ENCODE results near the gene LHFPL5.

Gene LHFPL5

DNA sequence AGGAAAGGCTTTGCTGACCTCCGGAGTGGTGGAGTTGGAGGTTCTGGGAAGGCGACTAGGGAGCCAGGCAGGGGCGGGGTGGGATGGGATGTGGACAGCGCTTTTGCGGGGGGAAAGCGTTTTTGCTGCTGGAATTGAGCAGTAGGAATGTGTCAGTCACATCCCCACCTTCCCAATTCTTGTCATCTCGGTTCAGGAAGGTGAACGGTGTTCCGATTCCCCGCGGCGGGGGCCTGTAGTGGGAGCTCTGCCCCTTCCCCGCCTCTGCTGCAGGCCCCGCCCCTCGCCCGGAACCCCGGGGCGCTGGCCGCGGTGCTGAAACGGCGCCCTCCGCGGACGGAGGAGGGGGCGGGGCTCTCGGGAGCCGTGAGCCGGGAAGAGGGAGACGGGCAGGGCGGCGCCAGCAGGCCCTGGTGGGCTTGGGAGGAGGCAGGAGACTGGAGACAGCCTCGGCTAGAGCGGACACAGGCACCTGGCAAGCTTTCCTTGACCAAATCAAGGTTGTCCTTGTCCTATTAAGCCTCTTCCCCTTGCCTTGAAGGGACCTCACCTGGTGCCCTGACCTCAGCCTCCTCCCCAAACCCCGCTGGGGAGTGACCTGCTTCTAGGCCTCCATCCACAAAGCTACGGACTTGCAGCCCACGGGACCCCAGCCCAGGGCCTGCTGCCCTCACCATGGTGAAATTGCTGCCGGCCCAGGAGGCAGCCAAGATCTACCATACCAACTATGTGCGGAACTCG lies at the start of gene LHFPL5:
Gene LHFPL5, plus strand, starts transcription at position 357 of the 741 bp plus-strand sequence. Its CDS starts 319 bp downstream, at position 676.
- peak; percentile 46 for DNase-seq

DNA sequence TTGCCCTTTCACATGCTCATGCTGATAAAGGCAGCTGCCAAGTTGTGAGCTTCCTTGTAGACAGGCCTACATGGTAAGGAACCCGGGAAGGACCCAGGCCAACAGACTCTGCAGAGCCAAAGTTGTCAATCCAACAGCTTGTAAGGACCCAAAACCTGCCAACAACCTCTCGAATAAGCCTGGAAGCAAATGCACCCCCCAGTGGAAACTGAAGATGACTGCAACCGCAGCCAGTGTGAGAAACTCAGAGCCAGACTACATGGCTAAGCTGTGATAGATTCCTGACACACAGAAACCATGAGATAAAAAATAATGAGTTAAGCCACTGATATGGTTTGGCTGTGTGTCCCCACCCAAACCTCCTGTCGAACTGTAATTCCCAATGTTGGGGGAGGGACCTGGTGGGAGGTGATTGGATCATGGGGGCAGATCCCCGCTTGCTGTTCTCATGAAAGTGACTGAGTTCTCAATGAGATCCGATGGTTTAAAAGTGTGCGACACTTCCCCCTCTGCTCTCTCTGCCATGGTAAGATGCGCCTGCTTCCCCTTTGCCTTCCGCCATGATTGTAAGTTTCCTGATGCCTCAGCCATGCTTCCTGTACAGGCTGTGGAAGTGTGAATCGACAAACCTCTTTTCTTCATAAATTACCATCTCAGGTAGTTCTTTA lies 47.6 kb upstream of the LHFPL5 start:
- no peak for DNase-seq

DNA sequence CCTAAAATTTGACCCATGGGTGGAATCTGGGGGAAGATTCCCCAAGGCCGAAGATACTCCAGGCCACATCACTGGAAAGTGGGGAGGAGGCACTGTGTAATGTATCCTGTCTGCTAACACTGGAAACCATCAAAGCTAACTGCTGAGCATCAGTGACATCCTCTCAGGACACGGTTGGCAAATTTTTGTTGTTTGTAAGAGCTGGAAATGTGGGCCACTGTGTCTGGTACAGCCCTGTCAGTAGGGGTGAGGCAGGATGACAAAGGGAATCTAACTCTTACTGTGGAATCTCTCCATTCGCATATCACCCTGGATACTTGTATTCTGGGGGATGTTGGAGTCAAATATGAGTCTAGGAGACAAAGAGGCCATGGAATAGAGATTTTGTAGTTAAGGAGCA lies 45.7 kb upstream of the LHFPL5 start:
- no peak for DNase-seq

DNA sequence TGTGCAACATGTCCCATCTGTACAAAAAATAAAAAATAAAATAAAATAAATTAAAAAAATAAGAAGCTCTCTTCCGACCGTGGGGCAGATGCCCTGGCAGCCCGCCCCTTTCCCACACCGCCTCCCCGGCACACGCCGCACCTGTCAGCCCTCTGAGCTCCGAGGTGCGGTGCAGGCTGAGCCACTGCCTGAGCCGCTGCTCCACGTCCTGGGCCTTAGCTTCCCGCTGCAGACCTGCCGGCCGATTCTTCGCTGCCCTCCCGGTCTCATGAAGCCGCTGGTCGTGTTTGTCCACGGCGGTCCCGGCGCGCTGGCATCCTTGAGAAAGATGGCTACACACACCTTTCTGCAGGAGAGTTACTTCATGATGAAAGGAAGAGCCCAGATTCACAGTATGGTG lies 39.4 kb upstream of the LHFPL5 start:
- no peak for DNase-seq

DNA sequence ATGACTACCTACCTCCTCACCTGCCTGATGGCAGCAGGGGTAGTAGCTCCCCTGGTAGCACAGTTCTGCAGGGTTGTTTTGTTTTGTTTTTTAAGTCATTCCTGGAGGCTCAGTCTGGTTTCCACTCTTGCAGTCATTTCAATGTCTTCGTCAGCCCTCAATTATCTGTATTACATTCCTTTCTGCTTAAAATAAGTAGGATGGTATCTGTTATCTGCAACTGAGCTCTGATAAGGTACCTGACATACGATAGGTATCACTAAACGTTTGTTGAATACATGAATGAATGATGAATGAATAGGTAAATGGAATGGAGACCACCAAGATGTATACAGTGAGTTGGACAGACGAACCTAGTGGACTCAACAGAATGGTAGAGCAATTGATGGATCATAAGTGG lies 35.9 kb upstream of the LHFPL5 start:
- DNase-seq = no peak

DNA sequence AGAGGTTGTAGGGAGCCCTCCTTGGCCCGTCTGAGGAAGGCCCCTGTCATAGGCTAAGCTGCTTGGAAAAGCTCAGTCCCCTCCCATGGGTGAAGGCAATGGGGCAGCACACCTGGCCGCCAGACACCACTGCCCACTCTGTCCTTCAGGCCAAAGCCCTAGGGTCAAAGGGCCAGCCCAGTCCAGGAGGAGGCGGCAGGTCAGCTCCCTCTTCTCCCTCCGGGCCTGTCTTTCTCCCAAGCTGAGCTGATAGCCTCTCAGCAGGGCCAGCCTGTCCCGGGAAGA lies 33.9 kb upstream of the LHFPL5 start:
- no peak for DNase-seq

DNA sequence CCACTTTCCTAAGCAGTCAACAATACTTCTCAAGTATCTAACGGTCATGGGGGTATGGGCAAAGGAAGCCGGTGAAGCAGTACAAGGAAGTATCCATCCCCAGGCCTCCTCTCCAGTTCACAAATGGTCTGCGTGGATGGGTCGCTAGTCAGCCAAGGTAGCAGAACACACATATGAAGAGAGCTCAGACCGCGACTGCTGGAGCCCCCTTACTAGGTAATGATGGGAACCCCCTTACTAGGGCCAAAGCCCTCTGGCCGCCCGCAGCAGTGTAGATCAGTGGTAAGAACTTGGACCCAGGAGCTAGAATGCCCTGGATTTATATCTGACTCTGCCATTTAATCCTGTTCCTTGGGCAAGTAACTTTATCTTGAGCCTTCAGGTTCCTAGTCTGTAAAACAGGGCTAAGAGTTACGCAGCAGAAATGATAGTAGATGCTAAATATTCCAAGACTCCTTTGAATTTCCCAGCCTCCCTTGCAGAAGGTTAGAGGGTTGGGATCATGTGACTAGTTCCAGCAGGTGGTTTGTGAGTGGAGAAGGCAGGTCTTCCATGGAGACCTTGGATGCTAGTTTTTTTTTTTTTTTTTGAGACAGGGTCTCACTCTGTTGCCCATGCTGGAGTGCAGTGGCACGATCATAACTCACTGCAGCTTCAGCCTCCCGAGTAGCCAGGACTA lies 30.9 kb upstream of the LHFPL5 start:
- no peak for DNase-seq

DNA sequence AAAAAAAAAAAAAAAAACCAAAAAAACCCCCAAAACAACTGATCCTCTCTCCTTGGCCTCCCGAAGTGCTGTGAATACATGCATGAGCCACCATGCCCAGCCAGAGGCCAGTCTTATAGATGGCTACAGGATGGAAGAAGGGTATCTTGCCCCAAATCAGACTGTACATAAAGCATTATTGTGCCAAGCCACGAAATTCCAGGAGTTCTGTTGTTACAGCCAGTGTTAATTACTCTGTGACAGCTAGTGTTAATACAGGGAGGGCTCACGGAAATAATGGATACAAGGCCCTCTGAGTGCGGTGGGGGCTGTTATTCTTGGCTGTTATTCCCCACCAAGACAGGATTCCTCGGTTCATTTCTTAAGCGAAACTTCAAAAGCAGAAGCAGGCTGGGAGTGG lies 30.1 kb upstream of the LHFPL5 start:
- DNase-seq = no peak

DNA sequence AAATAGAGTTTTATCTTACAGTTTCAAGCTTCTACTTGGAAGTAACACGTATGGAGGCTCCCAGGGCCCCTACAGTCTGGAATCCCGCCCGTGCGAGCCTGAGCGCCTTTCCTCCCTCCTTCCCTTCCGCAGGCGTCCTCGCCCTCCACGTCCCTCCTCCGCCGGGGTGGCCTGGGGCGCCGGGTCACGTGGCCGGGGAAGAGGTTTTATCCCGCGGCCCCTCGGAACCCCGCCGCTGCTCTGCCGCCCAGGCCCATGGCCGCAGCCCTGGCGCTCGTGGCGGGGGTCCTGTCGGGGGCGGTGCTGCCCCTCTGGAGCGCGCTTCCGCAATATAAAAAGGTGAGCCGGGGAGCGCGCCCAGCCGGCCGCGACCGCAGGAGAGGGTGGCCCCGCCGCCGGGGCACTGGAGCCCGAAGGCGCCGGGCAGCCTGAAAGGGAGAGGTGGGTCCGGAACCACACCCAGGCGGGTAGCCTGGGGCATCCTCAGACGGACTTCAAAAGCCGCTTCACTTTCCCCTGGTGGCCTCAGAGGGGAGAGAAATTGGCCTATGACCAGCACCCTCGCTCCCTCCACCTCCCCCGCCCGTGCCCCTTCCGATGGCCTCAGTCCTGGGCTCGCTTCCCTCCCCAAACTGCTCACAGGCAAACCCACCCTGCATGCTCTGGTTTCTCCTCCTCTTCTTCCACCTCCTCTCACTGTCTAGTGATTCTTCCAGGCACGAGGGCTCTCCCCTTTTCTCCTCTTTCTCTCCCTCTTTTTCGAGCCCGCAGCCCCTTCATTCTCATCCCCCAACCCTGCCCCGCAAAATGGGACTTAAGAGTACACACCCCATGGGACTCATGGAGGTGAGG lies 28.6 kb upstream of the LHFPL5 start, which contains the start of gene CLPSL2:
Gene CLPSL2, plus strand, starts transcription at position 235 of the 852 bp plus-strand sequence. Its CDS starts 21 bp downstream, at position 256.
- DNase-seq = no peak

DNA sequence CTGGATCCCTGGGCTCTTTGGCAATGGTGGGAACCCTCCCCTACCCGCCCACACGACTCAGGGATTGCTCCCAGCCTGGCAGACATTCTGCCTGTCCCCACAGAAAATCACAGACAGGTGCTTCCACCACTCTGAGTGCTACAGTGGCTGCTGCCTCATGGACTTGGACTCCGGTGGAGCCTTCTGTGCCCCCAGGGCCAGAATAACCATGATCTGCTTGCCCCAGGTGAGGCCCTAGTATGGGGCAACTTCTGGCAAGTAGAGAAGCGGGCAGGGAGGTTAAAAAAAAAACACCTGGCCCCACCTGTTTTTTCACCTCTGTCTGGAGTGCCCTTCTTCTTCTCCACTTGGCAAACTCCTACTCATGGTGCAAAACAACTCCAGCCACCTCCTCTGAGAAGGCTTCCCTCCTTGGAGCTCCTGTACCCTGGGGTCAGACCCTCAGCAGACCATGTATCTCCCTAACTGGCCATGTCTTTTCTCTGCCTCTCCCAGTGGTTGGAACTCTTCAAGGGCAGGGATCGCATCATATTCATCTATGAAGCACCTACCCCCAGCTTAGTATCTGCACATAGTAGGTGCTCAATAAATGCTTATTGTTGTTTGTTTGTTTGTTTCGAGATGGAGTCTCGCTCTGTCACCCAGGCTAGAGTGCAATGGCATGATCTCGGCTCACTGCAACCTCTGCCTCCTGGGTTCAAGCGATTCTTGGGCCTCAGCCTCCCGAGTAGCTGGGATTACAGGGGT lies 27.6 kb upstream of the LHFPL5 start:
- DNase-seq = no peak

DNA sequence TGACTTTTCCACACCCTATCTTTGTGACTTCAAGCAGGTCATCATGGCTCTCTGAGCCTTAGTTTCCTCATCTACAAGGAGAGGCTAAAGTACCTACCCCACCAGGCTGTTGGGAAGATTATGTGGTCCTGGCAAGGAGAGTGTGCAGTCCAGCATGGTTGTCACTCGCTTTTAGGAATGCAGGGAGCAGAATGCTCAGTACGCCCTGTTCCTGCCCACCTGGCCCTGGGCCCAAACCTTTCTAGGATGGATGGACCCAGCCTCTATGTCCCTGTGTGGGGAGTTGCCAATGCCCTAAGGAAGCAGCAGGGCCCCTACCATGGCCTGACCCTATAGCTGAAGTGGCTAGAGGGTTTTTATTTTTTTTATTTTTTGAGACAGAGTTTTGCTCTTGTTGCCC lies 26.7 kb upstream of the LHFPL5 start:
- DNase-seq = no peak

DNA sequence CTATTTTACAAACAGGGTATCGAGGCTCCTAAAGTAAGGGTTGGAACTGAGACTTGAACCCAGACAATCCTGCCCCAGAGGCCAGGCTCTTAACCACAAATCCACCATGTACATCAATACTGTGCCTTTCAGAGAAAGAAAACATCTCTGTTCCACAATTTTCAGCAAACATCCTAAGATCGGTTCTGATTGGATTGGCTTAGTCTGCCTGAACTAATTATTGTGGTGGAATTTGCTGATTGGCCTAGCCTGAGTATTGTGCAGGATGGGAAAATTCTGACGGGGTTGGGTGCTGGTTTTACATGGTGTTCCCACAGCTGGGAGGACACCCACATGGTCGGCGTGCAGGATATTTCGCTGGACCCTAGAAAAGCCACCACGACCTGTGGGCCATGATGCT lies 24.4 kb upstream of the LHFPL5 start, which contains the start of gene CLPSL1:
Gene CLPSL1, plus strand, starts transcription at position 301 of the 400 bp plus-strand sequence. Its CDS starts 92 bp downstream, at position 393.
- DNase-seq = no peak

DNA sequence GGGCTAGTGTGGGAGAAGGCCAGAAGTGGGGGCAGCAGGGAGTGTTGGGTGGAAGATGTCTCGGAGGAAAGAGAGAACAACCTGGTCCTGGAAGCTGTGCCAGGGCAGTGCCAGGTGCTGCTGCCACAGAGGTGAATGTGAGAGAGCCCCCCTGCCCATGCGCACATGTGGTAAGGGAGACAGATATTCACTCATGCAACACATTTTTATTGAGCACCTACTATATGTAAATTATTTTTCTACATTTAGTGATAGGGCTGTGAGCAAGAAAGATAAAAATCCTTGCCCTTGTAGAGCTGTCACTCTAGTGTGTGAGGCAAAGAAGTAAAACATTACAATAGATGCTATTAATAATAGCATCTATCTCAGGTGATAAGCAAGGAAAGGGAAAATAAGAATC lies 23.9 kb upstream of the LHFPL5 start:
- no peak for DNase-seq

DNA sequence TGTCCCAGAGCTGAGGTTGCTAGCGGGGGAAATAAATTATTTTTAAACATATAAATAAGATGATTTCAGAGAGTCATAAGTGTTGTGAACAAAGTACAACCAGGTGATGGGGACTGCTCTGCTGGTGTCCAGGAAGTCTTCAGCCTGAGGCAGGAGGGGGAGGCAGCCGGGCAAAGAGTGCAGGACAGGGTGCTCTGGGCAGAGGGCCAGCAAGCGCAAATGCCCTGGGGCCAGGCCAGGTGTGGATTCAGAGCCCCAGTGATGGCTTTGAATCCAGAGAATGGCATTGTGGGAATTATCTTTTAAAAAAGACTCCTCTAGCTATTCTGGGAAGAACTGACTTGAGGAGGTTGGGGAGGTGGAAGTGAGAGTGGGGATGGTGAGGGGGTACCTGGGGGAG lies 22.7 kb upstream of the LHFPL5 start:
- no peak for DNase-seq

DNA sequence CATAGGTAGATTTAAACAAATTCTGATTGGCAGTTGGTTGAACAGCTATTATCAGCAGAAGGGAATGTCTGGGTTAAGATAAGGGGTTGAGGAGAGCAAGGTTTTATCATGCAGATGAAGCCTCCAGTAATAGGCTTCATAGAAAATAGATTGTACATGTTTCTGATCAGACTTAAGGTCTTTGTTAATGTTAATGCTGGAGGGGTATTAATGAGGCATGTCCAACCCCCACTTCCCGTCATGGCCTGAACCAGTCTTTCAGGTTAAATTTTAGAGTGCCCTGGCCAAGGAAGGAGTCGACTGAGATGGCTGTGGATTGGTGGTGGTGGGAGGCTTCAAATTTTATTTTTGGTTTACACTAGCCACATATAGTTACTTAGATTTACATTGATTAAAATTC lies 21.0 kb upstream of the LHFPL5 start:
- no peak for DNase-seq

DNA sequence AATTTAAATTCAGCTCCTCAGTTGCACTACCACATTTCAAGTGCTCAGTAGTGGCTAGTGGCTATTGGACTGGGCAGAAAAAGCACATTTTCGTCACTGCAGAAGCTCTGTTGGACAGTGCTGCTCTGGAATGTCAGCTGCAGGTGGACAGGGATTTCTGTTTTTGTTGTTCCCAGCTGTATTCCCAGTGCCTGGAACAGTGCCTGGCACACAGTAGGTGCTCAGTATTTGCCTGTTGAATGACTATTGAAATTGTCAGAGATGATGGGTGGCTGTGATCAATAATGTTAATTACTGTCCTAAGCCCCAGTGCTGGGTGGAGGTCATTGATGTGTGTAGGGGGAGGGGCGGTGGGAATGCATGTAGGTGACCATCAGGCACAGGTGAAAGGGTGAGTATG lies 18.9 kb upstream of the LHFPL5 start:
- no peak for DNase-seq

DNA sequence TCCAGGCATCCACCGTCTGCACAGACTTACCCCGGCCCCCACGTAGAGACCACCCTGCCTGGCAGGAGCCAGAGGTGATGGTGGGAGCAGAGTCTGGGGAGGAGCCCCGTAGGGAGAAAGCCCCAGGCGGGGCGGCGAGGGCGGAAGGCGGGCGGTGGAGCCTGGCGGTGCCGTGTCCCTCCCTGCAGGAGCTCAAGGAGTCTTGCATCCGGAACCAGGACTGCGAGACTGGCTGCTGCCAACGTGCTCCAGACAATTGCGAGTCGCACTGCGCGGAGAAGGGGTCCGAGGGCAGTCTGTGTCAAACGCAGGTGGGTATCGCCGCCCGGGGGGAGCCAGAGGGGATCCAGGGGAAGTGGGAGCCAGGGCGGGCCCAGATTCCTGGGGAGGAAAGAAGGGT lies 18.3 kb upstream of the LHFPL5 start:
- no peak for DNase-seq

DNA sequence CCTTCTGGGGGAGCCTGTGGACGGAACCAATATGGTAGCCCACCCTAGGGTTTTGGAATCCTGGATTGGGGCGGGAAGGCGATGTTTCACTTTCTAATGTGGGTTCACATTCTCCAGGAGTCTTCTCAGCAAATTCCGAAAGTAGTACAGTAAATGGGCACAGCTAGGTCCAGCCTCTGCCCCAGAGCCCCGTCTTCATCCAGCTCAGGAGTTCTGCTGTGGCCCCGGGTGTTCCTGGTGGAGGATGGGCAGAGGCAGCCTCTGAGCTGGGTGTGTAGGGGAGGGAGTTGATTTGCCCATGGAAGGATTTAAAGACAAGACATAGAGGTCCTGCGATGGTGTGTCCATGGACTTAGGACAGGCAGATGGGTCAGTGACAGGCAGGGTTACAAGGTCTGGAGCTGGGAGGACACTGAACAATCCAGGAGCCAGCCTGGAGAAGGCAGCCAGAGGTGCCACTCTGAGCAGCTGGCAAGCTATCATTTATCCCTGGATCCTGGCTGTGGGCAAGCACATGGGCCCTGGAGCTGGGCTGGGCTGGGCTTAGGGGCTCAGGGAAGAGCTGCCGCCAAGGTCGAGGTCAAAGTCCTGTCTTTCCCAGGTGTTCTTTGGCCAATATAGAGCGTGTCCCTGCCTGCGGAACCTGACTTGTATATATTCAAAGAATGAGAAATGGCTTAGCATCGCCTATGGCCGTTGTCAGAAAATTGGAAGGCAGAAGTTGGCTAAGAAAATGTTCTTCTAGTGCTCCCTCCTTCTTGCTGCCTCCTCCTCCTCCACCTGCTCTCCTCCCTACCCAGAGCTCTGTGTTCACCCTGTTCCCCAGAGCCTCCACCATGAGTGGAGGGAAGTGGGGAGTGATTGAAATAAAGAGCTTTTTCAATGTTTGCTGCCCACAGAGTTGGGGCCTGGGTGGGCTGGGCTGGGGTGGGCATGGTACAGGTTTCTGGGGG lies 17.6 kb upstream of the LHFPL5 start:
- no peak for DNase-seq

DNA sequence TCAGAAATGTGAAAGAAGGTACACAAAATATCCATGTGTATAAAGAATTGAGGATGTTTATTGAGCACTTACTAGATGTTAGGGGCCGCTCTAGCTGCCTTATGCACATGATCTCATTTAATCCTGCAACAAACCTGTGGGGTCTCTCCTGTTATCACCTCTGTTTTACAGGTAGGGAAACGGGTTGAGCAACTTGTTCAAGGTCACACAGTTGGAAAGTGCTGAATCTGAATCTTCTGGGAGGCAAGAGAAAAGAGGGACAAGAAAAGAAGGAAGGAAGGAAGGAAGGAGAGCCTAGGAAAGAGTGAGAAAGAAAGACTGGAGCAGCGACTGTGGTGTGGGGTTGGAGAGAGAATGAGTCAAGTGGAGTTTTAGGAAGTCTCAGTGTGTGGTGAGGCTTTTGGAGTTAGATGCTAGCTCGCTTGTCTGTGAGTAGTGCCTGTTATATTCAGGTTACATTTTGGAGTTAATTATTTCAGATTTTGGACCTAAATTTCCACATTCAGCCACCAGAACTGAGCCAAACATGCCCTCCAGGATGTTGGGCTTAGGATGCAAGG lies 16.6 kb upstream of the LHFPL5 start:
- DNase-seq = no peak

DNA sequence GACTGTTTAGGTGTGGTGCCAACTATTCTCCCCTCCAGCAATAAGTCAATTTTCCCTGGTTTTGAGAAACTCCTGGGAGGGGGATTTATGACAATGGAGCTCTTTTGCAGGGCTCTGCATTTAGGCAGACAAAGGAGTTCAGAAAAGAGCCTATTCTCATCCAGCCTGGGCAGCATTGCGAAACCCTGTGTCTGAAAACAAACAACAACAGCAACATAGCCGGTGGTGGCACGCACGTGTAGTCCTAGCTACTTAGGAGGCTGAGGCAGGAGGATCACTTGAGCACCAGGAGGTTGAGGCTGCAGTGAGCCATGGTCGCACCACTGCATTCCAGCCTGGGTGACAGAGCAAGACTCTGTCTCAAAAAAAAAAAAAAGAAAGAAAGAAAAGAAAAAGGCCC lies 14.5 kb upstream of the LHFPL5 start:
- no peak for DNase-seq
